A549 (cell line): ENCODE measurements around the gene SLC13A2. TPM values are rescaled to one million over a fixed set of nuclear protein-coding genes. Genes with fewer than 3 reads are reported as not detected.

Experiments
- ATAC-seq, 2 experiments: fragments of 200-7000 bp in 1 of 2; fragments of >200 bp in 1 of 2; cut with Nextera tagmentation in 1 of 2; cut with Tn5 transposase in 1 of 2; 3 replicates each; pipeline versions ENCODE4 v1.8.0 to v1.9.1; 2018 to 2020; ENCODE audit warnings: mild to moderate bottlenecking in 1 of 2, moderate library complexity in 1 of 2
- CTCF ChIA-PET: fragments of 300-600 bp; sonication (Branson Sonifier 250); formaldehyde crosslinking; extraction: SDS; loops from one replicate; lab custom pipeline; 2021; ENCODE audit warnings: antibody characterized with exemption, inconsistent platforms; lab: Yijun Ruan, JAX
- POLR2A ChIA-PET: fragments of 350-600 bp; formaldehyde crosslinking; extraction: SDS; loops from one replicate; lab custom pipeline; 2021; ENCODE audit warnings: antibody characterized with exemption, inconsistent platforms; lab: Yijun Ruan, JAX
- DNase-seq, 2 experiments: peaks; one replicate each; pipeline versions ENCODE4 v3.0.0 to v3.0.0-alpha.2; 2011 to 2016; ENCODE audit warnings: low read depth in 1 of 2, low spot score in 1 of 2
- FAIRE-seq: peaks from 2 replicates; lab custom pipeline; 2011; peaks lifted over from hg19 to GRCh38; lab: Jason Lieb, UNC
- H3K27ac ChIP-seq, 2 experiments: fragments of >200 bp; sonication (Bioruptor Twin); formaldehyde crosslinking; 3 replicates each; pipeline ENCODE4 v1.5.1; 2016 to 2017
- H3K4me1 ChIP-seq: fragments of >200 bp; sonication (Bioruptor Twin); formaldehyde crosslinking; 3 replicates; pipeline ENCODE4 v1.6.1; 2016
- H3K4me2 ChIP-seq: fragments of >200 bp; sonication (Bioruptor Twin); formaldehyde crosslinking; 3 replicates; pipeline ENCODE4 v1.6.1; 2016
- H3K4me3 ChIP-seq: fragments of >200 bp; sonication (Bioruptor Twin); formaldehyde crosslinking; 3 replicates; pipeline ENCODE4 v1.5.1; 2016
- H3K9me3 ChIP-seq: fragments of >200 bp; sonication (Bioruptor Twin); formaldehyde crosslinking; 3 replicates; pipeline ENCODE4 v1.6.1; 2016
- HEYL ChIP-seq: fragments of 250-450 bp; sonication (Bioruptor Pico); IDR thresholded peaks from 2 replicates; pipeline ENCODE4 v1.8.0; 2021; ENCODE audit warnings: mild to moderate bottlenecking, moderate library complexity
- MAZ ChIP-seq: fragments of 150-350 bp; IDR thresholded peaks from 2 replicates; pipeline ENCODE4 v1.6.1; 2014; ENCODE audit warnings: antibody characterized with exemption, low read depth, low read length, borderline replicate concordance
- NFE2L2 ChIP-seq: fragments of 150-350 bp; conservative IDR thresholded peaks from 2 replicates; pipeline ENCODE4 v1.6.1; 2014; ENCODE audit warnings: low read length
- NPAS2 ChIP-seq: fragments of 250-450 bp; sonication (Bioruptor Pico); IDR thresholded peaks from 2 replicates; pipeline ENCODE4 v1.8.0; 2022; ENCODE audit warnings: mild to moderate bottlenecking, moderate library complexity, borderline replicate concordance
- PHF8 ChIP-seq: fragments of 200-600 bp; sonication (generic); IDR thresholded peaks from 2 replicates; pipeline ENCODE4 v1.6.1; 2016; ENCODE audit warnings: low read depth, mild to moderate bottlenecking, antibody characterized with exemption, moderate library complexity, borderline replicate concordance
- RAD21 ChIP-seq, 2 experiments: fragments of >200 bp in 1 of 2; sonication (Bioruptor Twin) in 1 of 2; formaldehyde crosslinking in 1 of 2; IDR thresholded peaks in 1 of 2; conservative IDR thresholded peaks in 1 of 2; 2 replicates in 1 of 2; 3 replicates in 1 of 2; pipeline ENCODE4 v1.6.1; 2012 to 2018; ENCODE audit warnings: inconsistent platforms in 1 of 2
- RARB ChIP-seq: fragments of 250-450 bp; sonication (Bioruptor Pico); IDR thresholded peaks from 2 replicates; pipeline ENCODE4 v1.8.0; 2021; ENCODE audit warnings: mild to moderate bottlenecking, moderate library complexity
- RFX5 ChIP-seq: fragments of 450-650 bp; IDR thresholded peaks from 2 replicates; pipeline ENCODE4 v1.7.1; 2014; ENCODE audit warnings: antibody characterized with exemption, mild to moderate bottlenecking, moderate library complexity
- ZFP36 ChIP-seq: fragments of 450-650 bp; IDR thresholded peaks from 2 replicates; pipeline ENCODE4 v1.6.1; 2014; ENCODE audit warnings: borderline replicate concordance; ENCODE audit not compliant: partially characterized antibody
- ZSCAN20 ChIP-seq: fragments of 250-450 bp; sonication (Bioruptor Pico); IDR thresholded peaks from 2 replicates; pipeline ENCODE4 v1.8.0; 2022; ENCODE audit warnings: mild to moderate bottlenecking, moderate library complexity
- WGBS: methylation state at CpG from one replicate; pipeline ENCODE4 v1.1.6; 2017; ENCODE audit errors: missing lambda C conversion rate; 5-methylcytosine and 5-hydroxymethylcytosine counted together
- polyA plus RNA-seq, 4 experiments: library from polyadenylated mRNA; depleted of rRNA in 3 of 4; stranded (reverse); fragments of >200 nt; fragmentation: RNase III in 1 of 4; extraction: RNeasy Plus Mini Kit Qiagen cat#74134 plus additional on column Dnase treatment in 1 of 4; gene quantifications; 2 replicates in 3 of 4; 3 replicates in 1 of 4; pipeline ENCODE4 v1.2.3, GENCODE V29; 2011 to 2017
- TF ChIP-seq, protein P1 (sequence below): IDR thresholded peaks from 2 replicates; pipeline ENCODE4 v1.6.1; 2012; ENCODE audit warnings: low read depth, borderline replicate concordance
- TF ChIP-seq, protein P2 (sequence below): fragments of >200 bp; sonication (Bioruptor Twin); formaldehyde crosslinking; IDR thresholded peaks from 3 replicates; pipeline ENCODE4 v1.5.1; 2016
- TF ChIP-seq, protein P3 (sequence below): IDR thresholded peaks from 2 replicates; pipeline ENCODE4 v1.6.1; 2012
- TF ChIP-seq, protein P4 (sequence below): fragments of 200-600 bp; sonication (generic); IDR thresholded peaks from 2 replicates; pipeline ENCODE4 v1.6.1; 2016; ENCODE audit warnings: antibody characterized with exemption, mild to moderate bottlenecking, moderate library complexity

The SLC13A2 gene
- polyA plus RNA-seq, 2 of the 4 experiments (the other 2 are of a cell fraction), result 0.06 TPM; not detected in 1

DNA sequence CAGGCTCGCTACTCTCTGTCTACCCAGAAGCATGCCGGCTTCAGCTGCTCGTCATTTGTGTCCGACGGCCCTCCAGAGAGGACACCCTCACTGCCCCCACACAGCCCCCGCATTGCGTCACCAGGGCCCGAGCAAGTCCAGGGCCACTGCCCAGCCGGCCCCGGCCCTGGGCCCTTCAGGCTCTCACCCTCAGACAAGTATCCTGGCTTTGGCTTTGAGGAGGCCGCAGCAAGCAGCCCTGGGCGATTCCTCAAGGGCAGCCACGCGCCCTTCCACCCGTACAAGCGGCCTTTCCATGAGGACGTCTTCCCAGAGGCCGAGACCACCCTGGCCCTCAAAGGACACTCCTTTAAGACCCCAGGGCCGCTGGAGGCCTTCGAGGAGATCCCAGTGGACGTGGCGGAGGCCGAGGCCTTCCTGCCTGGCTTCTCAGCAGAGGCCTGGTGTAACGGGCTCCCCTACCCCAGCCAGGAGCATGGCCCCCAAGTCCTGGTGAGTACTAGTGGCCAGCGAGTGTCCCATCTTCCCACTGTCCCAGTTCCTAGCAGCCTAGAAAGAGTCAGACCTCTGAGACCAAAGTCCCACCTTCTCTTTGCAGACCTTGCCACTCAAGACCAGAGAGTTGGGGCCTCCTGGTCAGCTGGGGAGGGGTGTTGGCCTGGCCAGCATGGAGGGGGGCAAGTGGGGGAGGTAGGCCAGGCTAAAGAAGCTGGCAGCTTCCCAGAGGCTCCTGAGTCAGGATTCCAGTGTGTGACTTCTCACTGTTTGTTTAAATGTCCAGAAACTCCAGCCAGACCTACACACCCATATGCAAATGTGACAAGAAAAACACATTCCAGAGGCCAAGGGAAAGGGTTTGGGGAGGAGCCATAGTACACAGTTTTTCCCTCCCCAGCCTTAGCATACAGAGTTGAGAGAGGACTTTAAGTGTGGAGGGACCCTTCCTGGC lies 51.3 kb downstream of the SLC13A2 start:
- ChIA-PET POLR2A (no interaction called here), CTCF (interaction anchor here (1.0 to 15.1 kb wide), 3 partner anchors 16 to 29 kb away, joined by 3 to 143 read pairs (median 13); no protein-coding TSS in a partner anchor)
- DNase-seq (peak; percentile 56 to 70), FAIRE-seq (no peak), ATAC-seq (peak; percentile 37 to 75; a peak in 3 of 6 replicates)
- H3K4me1 ChIP-seq, result peaks cover 31% of the 10 kb centered on the region
- peak overlapping the region; percentile 43 to 65 for H3K27ac ChIP-seq
- peak overlapping the region; percentile 54 for H3K4me2 ChIP-seq
- TF ChIP-seq RARB (CRISPR knock-in tag), result no peak
- TF ChIP-seq, protein P1, sequence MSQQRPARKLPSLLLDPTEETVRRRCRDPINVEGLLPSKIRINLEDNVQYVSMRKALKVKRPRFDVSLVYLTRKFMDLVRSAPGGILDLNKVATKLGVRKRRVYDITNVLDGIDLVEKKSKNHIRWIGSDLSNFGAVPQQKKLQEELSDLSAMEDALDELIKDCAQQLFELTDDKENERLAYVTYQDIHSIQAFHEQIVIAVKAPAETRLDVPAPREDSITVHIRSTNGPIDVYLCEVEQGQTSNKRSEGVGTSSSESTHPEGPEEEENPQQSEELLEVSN, result 0 out of 2 replicates have a peak, but pooled peaks have one; percentile 35
- 85% methylated on average over 16 of the region's 25 CpGs for WGBS
- no peak overlapping the region for H3K4me3 ChIP-seq
- H3K9me3 ChIP-seq, result no peaks in the 10 kb centered on the region

DNA sequence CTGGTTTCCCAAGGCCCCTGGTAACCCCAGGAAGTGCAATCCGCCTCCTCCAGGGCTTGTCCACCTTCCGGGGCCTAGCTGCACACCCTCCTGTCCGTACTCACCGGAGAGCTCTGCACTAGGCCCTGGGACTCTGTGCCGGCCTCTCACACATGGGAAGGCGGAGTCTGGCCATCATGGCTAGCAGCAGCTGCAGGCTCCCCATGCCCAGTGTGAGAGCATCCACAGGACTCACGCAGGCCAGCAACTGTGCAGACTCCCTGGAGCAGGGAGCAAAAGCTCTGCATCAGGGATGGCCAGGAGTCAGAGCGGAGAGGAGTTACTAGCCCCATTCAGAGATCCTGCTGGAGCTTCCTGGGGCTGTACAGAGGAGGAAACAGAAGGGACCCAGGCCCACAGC lies 52.9 kb downstream of the SLC13A2 start:
- Histone ChIP-seq H3K4me1 (peaks cover 31% of the 10 kb centered on the region), H3K9me3 (no peaks in the 10 kb centered on the region), H3K27ac (no peak overlapping the region), H3K4me2 (no peak overlapping the region), H3K4me3 (no peak overlapping the region)
- DNase-seq, result no peak
- no peak for ATAC-seq
- ChIA-PET POLR2A (no interaction called here), CTCF (interaction anchor here (0.5 to 15.1 kb wide), 9 partner anchors 9 to 93 kb away, joined by 3 to 143 read pairs (median 4); no protein-coding TSS in a partner anchor)
- TF ChIP-seq NPAS2 (CRISPR knock-in tag), result no peak
- TF ChIP-seq RFX5, result no peak
- TF ChIP-seq, protein P2, sequence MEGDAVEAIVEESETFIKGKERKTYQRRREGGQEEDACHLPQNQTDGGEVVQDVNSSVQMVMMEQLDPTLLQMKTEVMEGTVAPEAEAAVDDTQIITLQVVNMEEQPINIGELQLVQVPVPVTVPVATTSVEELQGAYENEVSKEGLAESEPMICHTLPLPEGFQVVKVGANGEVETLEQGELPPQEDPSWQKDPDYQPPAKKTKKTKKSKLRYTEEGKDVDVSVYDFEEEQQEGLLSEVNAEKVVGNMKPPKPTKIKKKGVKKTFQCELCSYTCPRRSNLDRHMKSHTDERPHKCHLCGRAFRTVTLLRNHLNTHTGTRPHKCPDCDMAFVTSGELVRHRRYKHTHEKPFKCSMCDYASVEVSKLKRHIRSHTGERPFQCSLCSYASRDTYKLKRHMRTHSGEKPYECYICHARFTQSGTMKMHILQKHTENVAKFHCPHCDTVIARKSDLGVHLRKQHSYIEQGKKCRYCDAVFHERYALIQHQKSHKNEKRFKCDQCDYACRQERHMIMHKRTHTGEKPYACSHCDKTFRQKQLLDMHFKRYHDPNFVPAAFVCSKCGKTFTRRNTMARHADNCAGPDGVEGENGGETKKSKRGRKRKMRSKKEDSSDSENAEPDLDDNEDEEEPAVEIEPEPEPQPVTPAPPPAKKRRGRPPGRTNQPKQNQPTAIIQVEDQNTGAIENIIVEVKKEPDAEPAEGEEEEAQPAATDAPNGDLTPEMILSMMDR, result no peak
- no peak for TF ChIP-seq RAD21 (conservative IDR thresholded peaks at IDR 0.05 in 1 of 2, IDR thresholded peaks at IDR 0.05 in 1 of 2)
- no peak for TF ChIP-seq RARB (CRISPR knock-in tag)
- no peak for TF ChIP-seq HEYL (CRISPR knock-in tag)
- no peak for TF ChIP-seq MAZ
- no peak for TF ChIP-seq ZFP36
- no peak for TF ChIP-seq PHF8
- TF ChIP-seq, protein P3, sequence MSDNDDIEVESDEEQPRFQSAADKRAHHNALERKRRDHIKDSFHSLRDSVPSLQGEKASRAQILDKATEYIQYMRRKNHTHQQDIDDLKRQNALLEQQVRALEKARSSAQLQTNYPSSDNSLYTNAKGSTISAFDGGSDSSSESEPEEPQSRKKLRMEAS, result no peak
- no peak for TF ChIP-seq ZSCAN20 (CRISPR knock-in tag)
- no peak for TF ChIP-seq NFE2L2
- TF ChIP-seq, protein P4, sequence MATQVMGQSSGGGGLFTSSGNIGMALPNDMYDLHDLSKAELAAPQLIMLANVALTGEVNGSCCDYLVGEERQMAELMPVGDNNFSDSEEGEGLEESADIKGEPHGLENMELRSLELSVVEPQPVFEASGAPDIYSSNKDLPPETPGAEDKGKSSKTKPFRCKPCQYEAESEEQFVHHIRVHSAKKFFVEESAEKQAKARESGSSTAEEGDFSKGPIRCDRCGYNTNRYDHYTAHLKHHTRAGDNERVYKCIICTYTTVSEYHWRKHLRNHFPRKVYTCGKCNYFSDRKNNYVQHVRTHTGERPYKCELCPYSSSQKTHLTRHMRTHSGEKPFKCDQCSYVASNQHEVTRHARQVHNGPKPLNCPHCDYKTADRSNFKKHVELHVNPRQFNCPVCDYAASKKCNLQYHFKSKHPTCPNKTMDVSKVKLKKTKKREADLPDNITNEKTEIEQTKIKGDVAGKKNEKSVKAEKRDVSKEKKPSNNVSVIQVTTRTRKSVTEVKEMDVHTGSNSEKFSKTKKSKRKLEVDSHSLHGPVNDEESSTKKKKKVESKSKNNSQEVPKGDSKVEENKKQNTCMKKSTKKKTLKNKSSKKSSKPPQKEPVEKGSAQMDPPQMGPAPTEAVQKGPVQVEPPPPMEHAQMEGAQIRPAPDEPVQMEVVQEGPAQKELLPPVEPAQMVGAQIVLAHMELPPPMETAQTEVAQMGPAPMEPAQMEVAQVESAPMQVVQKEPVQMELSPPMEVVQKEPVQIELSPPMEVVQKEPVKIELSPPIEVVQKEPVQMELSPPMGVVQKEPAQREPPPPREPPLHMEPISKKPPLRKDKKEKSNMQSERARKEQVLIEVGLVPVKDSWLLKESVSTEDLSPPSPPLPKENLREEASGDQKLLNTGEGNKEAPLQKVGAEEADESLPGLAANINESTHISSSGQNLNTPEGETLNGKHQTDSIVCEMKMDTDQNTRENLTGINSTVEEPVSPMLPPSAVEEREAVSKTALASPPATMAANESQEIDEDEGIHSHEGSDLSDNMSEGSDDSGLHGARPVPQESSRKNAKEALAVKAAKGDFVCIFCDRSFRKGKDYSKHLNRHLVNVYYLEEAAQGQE, result no peak
- FAIRE-seq, result no peak
- 73% methylated on average over 8 of the region's 8 CpGs for WGBS
